ENCODE data around the gene POMGNT2. TPM values are rescaled to one million over a fixed set of nuclear protein-coding genes. Genes with fewer than 3 reads are reported as not detected.

POMGNT2 gene
- total RNA-seq, 1 donor from 2014 or later: 3.9 TPM

Other genes starting within 250 kb of the POMGNT2 start
- not detected in 2 replicates for gene CYP8B1, start 230.2 kb downstream of the POMGNT2 start, total RNA-seq
- 0.21 and 0.30 TPM in 2 replicates for gene ZNF662, start 199.9 kb downstream of the POMGNT2 start, total RNA-seq
- not detected in 2 replicates for gene GASK1A, start 126.8 kb downstream of the POMGNT2 start, total RNA-seq
- 28.0 and 28.7 TPM in 2 replicates for gene SNRK, start 180.5 kb upstream of the POMGNT2 start, total RNA-seq

Measured in activated T-helper 2 cell treated with anti-CD3 and anti-CD28 coated beads, Interferon-gamma antibody, Interleukin-2, Interleukin-4, amounts not matched to agents 10 μg/mL and 5 μg/mL and 100 μg/mL, durations not matched to agents 14 hours and 24 hours and 36 hours (primary cell).